ENCODE data around the gene LITAFD.

DNA sequence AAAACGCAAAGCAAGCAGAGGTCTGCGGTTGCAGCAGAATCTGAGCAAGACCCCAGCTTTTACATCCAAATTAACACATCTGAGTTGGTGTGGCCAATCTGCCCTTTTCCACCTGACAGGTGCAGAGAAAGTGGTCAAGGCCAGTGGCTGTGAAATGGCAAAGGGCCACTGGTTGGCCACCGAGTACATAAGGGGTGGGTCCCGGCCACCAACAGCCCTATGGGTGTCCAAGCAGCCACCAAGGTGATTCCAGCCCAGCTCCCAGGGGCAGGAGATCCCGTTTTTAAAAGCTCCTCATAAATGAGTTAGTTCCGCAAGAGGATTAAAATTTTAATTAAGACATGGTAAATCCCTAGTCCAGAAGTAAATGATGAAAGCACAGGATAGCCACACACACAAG lies 52.5 kb downstream of the LITAFD start:
- TF ChIP-seq, protein P1, sequence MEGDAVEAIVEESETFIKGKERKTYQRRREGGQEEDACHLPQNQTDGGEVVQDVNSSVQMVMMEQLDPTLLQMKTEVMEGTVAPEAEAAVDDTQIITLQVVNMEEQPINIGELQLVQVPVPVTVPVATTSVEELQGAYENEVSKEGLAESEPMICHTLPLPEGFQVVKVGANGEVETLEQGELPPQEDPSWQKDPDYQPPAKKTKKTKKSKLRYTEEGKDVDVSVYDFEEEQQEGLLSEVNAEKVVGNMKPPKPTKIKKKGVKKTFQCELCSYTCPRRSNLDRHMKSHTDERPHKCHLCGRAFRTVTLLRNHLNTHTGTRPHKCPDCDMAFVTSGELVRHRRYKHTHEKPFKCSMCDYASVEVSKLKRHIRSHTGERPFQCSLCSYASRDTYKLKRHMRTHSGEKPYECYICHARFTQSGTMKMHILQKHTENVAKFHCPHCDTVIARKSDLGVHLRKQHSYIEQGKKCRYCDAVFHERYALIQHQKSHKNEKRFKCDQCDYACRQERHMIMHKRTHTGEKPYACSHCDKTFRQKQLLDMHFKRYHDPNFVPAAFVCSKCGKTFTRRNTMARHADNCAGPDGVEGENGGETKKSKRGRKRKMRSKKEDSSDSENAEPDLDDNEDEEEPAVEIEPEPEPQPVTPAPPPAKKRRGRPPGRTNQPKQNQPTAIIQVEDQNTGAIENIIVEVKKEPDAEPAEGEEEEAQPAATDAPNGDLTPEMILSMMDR (conservative IDR thresholded peaks at IDR 0.05; ENCODE audit: low read depth in 2 of 2) = no peak
- TF ChIP-seq, protein P2, sequence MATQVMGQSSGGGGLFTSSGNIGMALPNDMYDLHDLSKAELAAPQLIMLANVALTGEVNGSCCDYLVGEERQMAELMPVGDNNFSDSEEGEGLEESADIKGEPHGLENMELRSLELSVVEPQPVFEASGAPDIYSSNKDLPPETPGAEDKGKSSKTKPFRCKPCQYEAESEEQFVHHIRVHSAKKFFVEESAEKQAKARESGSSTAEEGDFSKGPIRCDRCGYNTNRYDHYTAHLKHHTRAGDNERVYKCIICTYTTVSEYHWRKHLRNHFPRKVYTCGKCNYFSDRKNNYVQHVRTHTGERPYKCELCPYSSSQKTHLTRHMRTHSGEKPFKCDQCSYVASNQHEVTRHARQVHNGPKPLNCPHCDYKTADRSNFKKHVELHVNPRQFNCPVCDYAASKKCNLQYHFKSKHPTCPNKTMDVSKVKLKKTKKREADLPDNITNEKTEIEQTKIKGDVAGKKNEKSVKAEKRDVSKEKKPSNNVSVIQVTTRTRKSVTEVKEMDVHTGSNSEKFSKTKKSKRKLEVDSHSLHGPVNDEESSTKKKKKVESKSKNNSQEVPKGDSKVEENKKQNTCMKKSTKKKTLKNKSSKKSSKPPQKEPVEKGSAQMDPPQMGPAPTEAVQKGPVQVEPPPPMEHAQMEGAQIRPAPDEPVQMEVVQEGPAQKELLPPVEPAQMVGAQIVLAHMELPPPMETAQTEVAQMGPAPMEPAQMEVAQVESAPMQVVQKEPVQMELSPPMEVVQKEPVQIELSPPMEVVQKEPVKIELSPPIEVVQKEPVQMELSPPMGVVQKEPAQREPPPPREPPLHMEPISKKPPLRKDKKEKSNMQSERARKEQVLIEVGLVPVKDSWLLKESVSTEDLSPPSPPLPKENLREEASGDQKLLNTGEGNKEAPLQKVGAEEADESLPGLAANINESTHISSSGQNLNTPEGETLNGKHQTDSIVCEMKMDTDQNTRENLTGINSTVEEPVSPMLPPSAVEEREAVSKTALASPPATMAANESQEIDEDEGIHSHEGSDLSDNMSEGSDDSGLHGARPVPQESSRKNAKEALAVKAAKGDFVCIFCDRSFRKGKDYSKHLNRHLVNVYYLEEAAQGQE (IDR thresholded peaks at IDR 0.05; ENCODE audit: unreplicated experiment) = no peak

All from GM23338 (cell line).